HG02885 (cell line): ENCODE data around the gene MRPL30.
"Not testable (repeated sequence)": the region's sequence is repeated elsewhere in the genome, so short reads cannot be mapped to it uniquely, and the experiment has no call there.

ENCODE experiments used
- ATAC-seq: cut with Tn5 transposase; IDR thresholded peaks from one replicate; pipeline ENCODE4 v1.9.1; 2021; ENCODE audit warnings: mild to moderate bottlenecking; ENCODE audit not compliant: unreplicated experiment, poor library complexity

The MRPL30 gene

DNA sequence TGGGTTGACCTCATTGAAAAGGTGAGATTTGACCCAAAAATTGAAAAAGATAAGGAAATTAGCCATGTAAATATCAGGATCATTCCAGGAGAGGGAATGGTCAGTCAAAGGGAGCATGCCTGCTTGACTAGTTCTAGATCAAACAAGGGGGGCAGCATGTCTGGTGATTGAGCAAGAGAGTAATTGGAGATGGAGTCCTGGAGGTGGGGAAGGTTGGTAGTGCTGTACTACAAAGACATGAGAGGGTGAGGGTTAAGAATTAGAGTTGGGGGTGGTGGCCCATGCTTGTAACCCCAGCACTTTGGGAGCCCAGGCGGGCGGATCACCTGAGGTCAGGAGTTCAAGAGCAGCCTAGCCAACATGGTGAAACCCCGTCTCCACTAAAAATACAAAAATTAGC lies 2.0 kb downstream of the MRPL30 start:
- ATAC-seq: no peak

DNA sequence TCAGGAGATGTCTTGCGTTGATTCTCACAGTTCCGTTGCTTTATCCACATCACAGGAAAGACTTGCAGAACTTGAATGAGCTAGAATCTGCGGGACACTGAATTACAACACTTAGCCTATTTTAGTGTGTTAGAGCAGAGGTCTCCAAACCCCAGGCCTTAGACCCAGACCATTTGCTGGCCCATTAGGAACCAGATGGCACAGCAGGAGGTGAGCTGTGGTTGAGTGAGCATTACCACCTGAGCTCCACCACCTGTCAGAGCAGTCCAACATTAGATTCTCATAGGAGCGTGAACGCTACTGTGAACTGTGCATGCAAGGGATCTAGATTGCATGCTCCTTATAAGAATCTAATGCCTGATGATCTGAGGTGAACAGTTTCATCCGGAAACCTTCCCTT lies 3.8 kb downstream of the MRPL30 start:
- no peak for ATAC-seq

DNA sequence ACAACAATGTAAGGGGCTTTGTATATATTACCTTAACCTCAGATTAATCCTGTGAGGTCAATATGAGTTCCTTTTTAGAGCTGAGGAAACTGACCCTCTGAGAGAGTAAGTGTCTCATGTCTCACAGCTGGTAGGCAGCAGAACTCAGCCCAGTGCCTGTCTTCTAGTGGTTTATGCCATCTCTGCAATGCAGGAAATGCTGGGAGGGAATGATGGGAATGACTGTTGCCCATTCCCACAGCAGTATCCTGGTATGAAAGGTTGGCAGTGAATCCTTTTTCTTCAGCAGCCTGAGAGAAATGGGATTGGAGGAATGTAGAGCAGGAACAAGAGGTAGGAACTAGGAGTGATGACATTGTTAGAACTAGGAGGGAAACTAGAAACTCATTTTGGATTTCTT lies 6.0 kb downstream of the MRPL30 start:
- ATAC-seq: no peak

DNA sequence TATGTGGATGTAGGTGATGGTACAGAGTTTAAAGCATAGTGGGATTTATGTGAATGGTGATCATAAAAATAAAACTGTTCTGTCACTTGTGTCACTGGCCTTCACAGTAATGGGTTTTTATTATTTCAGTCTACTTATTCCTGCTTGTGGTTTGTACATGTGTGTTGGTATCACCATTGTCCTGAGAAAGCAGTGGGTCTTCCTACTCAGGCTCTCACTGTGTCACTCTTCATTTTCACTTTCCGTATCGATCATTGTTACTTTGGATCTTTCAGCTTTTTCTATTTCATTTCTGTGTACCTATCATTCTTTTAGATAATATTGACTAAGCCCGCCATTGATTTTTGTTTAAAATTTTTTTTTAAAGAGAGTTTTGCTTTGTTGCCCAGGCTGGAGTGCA lies 7.4 kb downstream of the MRPL30 start:
- ATAC-seq: no peak

DNA sequence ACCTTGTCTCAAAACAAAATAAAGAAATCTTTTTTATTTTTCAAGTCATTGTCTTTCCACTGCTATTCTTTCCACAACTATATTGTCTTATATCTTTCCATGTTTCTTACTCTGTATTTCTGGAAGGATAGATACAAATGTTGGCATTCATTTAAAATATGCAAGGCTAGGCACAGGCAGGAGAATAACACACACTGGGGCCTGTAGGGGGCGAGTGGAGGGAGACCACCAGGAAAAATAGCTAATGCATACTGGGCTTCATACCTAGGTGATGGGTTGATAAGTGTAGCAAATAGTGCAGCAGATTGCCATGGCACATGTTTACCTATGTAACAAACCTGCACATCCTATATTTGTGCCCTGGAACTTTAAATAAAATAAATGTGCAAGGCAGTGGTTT lies 9.6 kb downstream of the MRPL30 start:
- no peak for ATAC-seq

DNA sequence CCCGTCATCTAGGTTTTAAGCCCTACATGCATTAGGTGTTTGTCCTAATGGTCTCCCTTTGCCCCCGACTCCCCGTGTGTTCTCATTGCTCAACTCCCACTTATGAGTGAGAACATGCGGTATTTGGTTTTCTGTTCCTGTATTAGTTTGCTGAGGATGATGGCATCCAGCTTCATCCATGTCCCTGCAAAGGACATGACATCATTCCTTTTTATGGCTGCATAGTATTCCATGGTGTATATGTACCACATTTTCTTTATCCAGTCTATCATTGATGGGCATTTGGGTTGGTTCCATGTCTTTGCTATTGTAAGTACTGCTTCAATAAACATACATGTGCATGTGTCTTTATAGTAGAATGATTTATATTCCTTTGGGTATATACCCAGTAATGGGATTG lies 11.4 kb downstream of the MRPL30 start:
- ATAC-seq: not testable (repeated sequence)

DNA sequence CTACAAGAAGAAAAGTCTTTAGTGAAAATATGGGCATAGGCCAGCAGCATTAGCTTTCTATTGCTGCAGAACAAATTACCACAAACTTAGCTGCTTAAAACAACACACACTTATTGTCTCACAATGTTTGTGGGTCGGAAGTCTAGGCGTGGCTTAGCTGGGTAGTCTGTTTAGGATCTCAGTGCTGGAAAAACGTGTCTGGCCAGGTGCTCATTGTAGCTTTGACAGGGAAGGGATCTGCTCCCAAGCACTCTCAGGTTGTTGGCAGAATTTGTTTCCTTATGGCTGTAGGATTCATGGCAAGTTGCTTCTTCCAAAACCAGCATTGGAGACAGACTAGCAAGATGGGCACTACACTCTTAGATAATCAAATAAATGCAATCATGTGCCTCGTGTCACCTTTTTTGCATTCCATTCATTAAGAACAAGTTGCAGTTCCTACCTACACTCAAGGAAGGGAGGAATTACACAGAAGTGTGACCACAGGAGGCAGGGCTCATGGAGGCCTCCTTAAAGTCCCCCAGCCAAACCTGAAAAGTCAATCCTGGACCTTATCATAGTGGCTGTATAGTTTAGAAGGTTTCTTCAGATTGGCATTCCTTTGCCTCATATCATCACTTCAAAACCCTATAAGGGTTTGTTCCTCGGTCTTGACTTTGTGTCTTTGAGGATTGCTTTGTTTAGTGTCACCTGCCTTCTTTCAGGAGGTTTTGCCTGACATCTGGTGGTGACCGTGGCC lies 17.3 kb downstream of the MRPL30 start:
- no peak for ATAC-seq

DNA sequence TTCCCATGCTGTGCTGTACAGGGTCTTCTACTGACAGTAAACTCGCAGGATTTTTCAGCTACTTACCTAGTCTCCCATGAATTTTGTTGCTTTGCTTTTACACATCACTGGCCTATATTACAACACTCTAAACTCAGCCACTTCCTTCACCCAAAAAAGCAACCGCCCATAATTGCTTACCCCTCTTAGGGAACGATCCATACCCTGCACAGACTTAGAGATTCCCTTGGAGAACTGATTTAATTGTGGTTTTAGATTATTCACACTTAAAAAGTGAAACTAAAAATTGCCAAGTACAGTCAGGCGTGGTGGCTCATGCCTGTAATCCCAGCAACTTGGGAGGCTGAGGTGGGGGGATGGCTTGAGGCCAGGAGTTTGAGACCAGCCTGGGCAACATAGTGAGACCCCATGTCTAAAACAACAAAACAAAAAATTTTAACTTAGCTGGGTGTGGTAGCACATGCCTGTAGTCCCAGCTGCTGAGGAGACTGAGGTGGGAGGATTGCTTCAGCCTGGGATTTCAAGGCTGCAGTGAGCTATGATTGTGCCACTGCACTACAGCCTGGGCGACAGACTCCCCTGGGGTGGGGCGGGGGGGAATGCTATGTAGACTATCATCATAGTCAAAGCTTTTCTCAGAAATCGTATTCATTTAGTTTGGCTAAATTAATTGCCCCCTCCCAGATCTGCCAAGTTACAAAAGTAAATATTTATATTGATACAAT lies 19.3 kb downstream of the MRPL30 start:
- ATAC-seq: no peak

DNA sequence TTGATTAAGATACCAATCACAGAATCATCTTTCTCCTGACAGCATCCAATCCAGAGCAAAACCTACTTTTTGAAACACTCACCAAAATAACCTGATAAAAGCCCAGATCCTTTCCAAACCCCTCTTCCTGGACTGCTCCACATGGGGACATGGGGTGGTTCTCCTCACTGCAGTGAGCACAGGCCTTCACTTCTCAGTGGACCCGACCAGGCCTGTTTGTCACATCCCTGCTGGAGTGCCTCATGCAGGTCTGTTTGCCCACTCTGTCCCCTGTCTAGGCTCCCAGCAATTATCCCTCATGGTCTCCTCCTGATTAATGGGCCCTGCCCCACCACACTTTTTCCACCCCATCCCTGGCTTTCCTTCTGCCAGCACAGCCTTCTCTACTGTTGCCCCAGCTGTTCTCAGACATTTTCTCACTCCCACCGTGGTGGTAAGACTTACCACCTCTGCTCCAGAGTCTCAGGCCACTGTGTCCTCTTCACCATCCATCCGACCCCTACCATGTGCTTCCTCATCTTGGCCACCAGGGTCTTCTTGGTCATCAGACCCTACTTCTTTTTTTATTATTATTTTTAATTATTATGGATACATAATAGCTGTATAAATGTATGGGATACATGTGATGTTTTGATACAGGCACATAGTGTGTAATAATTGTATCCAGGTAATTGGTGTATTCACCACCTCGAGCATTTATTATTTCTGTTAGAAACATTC lies 21.1 kb downstream of the MRPL30 start:
- no peak for ATAC-seq

DNA sequence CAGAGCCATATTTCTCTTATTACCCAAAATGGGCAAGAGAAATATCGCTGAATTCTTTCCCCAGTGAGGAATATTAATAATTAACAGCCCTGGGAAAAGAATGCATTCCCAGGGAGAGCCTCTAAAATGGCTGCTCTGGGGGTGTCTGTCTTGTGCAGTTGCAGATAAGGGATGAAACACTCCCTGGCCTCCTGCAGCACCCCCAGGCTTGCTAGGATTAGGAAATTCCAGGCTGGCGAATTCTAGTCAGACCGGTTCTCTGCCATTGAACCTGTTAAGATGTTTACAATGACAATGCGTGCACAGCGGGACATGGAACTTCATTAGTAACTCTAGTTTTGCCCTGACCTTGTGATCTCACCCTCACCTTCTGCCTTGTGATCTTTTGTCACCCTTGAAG lies 24.5 kb downstream of the MRPL30 start:
- no peak for ATAC-seq

DNA sequence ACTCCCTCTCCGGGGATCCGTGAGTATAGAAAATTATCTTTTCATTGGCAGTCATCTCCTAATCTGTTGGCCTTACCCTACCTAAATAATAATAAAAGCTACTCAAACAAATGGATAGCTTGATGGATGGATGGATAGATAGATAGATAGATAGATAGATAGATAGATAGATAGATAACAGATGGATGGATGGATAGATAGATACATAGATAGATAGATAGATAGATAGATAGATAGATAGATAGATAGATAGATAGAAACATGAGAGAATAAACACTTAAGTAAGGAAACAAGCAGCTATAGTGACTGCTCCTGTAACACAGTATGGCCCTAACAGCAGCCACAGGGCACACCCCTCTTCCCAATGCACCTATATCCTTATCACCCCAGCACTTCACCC lies 35.1 kb downstream of the MRPL30 start:
- ATAC-seq: no peak

DNA sequence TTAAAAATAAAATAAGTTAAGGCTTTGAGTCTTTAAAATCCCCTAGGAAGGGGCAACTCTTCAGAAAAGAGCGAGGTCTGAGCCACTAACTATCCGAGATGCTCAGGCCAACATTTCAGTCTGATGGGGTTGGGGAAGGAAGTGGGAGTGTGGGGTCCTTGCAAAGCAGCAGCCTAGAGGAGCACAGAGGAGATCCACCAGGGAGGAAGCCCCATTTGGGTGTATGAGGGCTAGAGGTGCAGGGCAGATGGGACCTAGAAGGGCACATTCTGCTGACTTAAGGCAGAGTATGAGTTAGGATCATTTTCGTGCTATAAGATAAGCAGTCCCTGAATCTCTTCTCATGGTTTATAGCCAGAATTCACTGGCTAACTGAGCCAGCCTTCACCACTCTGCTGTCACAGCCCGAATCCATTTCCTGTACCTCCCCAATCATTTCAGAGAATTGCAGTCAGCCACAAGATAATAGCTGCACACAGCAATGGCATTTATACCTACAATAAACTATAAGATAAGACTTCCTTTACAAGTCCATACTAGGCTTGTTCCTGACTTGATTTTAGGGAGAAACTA lies 37.0 kb downstream of the MRPL30 start:
- no peak for ATAC-seq

DNA sequence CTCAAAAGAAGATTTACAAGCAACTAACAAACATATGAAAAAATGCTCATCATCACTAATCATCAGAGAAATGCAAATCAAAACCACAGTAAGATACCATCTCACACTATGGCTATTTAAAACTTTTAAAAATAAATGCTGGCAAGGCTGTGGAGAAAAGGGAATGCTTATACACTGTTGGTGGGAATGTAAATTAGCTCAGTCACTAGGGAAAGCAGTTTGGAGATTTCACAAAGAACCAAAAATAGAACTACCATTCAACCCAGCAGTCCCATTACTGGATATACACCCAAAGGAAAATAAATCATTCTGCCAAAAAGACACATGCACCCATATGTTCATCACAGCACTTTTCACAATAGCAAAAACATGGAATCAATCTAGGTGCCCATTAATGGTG lies 52.2 kb downstream of the MRPL30 start:
- ATAC-seq: not testable (repeated sequence)

DNA sequence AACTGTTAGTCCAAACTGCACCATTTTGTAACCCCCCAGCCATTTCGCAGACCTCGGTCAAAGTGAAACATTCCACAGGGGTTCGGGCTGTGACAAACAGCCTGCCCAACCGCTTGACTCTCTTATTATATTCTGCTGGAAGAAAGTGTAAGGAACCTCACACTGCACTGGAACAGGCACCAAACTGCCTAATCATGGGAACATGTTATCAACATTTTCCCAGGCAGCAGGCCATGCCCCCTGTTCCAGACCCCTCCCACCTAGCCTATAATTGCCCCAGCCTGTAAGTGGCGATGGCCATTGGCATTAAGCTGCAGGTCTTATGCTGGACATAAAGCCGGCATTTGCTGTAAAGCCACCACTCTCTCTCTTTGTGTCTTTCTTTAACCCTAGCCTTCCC lies 57.6 kb downstream of the MRPL30 start:
- ATAC-seq: no peak

DNA sequence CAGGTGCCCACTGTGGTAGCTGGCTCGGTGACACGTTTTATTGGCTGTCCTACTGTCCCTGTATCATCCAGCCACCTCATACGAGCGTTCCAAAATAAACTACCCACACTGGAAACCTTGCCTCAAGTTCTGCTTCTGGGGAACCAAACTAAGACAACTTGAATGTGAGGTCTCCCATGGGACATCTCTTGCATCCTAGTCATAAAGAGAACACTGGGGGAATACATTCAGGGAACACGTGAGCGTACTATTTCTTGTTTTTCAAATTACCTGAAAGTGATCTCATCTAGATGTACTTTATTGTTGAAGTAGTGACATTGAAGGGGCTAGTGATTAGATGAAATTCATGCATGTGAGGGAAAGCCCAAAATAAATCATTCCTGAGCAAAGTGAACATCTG lies 59.4 kb downstream of the MRPL30 start:
- ATAC-seq: no peak

DNA sequence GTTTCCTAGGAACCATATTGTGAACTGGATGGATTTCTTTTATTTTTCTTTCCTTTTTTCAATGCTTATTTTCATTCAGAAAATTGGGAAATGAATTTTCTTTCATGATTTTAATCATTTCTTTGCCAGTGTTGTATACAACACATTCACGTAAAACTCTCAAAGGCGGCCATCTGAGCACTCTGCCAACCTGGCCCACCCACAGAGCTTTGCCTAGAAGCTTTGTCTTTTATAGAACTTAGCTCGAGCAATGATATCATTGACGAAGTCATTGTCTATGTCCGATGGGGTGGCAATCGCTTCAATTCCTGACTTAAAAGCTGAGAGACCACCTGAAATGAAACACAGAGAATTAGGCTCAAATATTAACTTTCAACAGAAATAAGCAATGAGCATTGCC lies 61.2 kb downstream of the MRPL30 start:
- ATAC-seq: no peak
